ENCODE results near the gene NEK7.
"Not testable (repeated sequence)": the region's sequence is repeated elsewhere in the genome, so short reads cannot be mapped to it uniquely, and the experiment has no call there.

Gene NEK7

GRCh38 chr1:198205016-198205684, 48.4 kb downstream of the NEK7 start:
- peak; percentile 3 for DNase-seq (ENCODE audit: low spot score)

- DNase-seq (ENCODE audit: low spot score), result no peak
Observed at GRCh38 chr1:198206292-198206691, 49.5 kb downstream of the NEK7 start.

- DNase-seq (ENCODE audit: low spot score), result no peak
Observed at GRCh38 chr1:198211696-198212095, 54.9 kb downstream of the NEK7 start.

GRCh38 chr1:198212126-198212525, 55.3 kb downstream of the NEK7 start:
- no peak for DNase-seq (ENCODE audit: low spot score)

GRCh38 chr1:198212675-198213074, 55.9 kb downstream of the NEK7 start:
- DNase-seq (ENCODE audit: low spot score), result no peak

- DNase-seq (ENCODE audit: low spot score), result no peak
Observed at GRCh38 chr1:198214924-198215323, 58.1 kb downstream of the NEK7 start.

GRCh38 chr1:198220428-198220827, 63.6 kb downstream of the NEK7 start:
- no peak for DNase-seq (ENCODE audit: low spot score)

GRCh38 chr1:198227010-198227409, 70.2 kb downstream of the NEK7 start:
- not testable (repeated sequence) for DNase-seq (ENCODE audit: low spot score)

- not testable (repeated sequence) for DNase-seq (ENCODE audit: low spot score)
Observed at GRCh38 chr1:198227454-198227853, 70.7 kb downstream of the NEK7 start.

- no peak for DNase-seq (ENCODE audit: low spot score)
Observed at GRCh38 chr1:198228925-198229324, 72.1 kb downstream of the NEK7 start.

GRCh38 chr1:198231779-198232178, 75.0 kb downstream of the NEK7 start:
- DNase-seq (ENCODE audit: low spot score), result no peak

GRCh38 chr1:198232378-198232777, 75.6 kb downstream of the NEK7 start:
- no peak for DNase-seq (ENCODE audit: low spot score)

GRCh38 chr1:198232940-198233675, 76.3 kb downstream of the NEK7 start:
- DNase-seq (ENCODE audit: low spot score), result no peak

GRCh38 chr1:198234520-198235251, 77.9 kb downstream of the NEK7 start:
- no peak for DNase-seq (ENCODE audit: low spot score)

- DNase-seq (ENCODE audit: low spot score), result no peak
Observed at GRCh38 chr1:198238121-198238520, 81.3 kb downstream of the NEK7 start.

GRCh38 chr1:198241553-198241952, 84.8 kb downstream of the NEK7 start:
- no peak for DNase-seq (ENCODE audit: low spot score)

GRCh38 chr1:198244772-198245171, 88.0 kb downstream of the NEK7 start:
- no peak for DNase-seq (ENCODE audit: low spot score)

GRCh38 chr1:198245379-198245778, 88.6 kb downstream of the NEK7 start:
- no peak for DNase-seq (ENCODE audit: low spot score)

GRCh38 chr1:198246337-198246736, 89.5 kb downstream of the NEK7 start:
- DNase-seq (ENCODE audit: low spot score), result no peak

- no peak for DNase-seq (ENCODE audit: low spot score)
Observed at GRCh38 chr1:198253259-198253658, 96.5 kb downstream of the NEK7 start.

GRCh38 chr1:198253668-198254067, 96.9 kb downstream of the NEK7 start:
- DNase-seq (ENCODE audit: low spot score), result no peak

GRCh38 chr1:198254521-198254920, 97.7 kb downstream of the NEK7 start:
- no peak for DNase-seq (ENCODE audit: low spot score)

GRCh38 chr1:198254948-198255347, 98.2 kb downstream of the NEK7 start:
- no peak for DNase-seq (ENCODE audit: low spot score)
